Stomach (tissue), 4 donors: ENCODE data around the gene EID2B.

Experiments used
- EP300 ChIP-seq: sonication (generic); formaldehyde crosslinking; IDR thresholded peaks from one replicate; pipeline ENCODE4 v1.6.1; 2017; ENCODE audit warnings: antibody characterized with exemption
- POLR2A ChIP-seq, 4 donors: fragments of 450-650 bp; IDR thresholded peaks; one replicate each; pipeline ENCODE4 v1.6.1; 2016; ENCODE audit warnings: antibody characterized with exemption in 4 of 4, control low read depth in 2 of 4, mild to moderate bottlenecking in 1 of 4, moderate library complexity in 1 of 4
- POLR2AphosphoS5 ChIP-seq, 3 donors: sonication (generic); formaldehyde crosslinking; IDR thresholded peaks; one replicate each; pipeline ENCODE4 v1.6.1; 2016; ENCODE audit warnings: antibody characterized with exemption in 3 of 3
- TF ChIP-seq, protein P1 (sequence below), 7 experiments: fragments of 450-650 bp in 4 of 7; fragments of 200-600 bp in 3 of 7; sonication (generic) in 3 of 7; IDR thresholded peaks; one replicate each; pipeline ENCODE4 v1.5.1; 2016 to 2019; ENCODE audit warnings: antibody characterized with exemption in 7 of 7, control low read depth in 2 of 7, mild to moderate bottlenecking in 1 of 7

DNA sequence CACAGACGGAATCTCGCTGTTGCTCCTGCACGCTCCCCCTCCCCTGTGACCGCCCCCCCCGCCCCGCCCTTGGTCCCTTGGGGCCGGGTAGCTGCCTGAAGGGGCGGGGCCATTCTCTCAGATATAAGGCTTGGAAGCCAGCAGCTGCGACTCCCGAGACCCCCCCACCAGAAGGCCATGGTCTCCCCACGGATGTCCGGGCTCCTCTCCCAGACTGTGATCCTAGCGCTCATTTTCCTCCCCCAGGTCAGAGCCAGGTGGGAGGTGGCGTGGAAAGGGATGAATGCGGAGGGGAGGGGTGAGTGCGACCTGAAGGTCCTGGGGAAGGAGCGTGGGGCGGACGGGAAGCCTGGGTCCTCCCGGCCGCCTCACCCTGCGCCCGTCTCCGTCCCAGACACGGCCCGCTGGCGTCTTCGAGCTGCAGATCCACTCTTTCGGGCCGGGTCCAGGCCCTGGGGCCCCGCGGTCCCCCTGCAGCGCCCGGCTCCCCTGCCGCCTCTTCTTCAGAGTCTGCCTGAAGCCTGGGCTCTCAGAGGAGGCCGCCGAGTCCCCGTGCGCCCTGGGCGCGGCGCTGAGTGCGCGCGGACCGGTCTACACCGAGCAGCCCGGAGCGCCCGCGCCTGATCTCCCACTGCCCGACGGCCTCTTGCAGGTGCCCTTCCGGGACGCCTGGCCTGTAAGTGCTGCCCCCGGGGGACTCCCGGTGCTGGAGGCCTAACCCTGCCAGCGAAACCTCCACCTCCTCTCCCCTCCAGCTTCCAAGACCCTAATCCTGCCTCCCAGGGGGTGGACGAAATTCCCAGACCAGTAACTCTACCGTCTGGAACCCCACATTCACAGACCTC lies 33.6 kb downstream of the EID2B start, which contains the start of gene DLL3:
- TF ChIP-seq, protein P1, sequence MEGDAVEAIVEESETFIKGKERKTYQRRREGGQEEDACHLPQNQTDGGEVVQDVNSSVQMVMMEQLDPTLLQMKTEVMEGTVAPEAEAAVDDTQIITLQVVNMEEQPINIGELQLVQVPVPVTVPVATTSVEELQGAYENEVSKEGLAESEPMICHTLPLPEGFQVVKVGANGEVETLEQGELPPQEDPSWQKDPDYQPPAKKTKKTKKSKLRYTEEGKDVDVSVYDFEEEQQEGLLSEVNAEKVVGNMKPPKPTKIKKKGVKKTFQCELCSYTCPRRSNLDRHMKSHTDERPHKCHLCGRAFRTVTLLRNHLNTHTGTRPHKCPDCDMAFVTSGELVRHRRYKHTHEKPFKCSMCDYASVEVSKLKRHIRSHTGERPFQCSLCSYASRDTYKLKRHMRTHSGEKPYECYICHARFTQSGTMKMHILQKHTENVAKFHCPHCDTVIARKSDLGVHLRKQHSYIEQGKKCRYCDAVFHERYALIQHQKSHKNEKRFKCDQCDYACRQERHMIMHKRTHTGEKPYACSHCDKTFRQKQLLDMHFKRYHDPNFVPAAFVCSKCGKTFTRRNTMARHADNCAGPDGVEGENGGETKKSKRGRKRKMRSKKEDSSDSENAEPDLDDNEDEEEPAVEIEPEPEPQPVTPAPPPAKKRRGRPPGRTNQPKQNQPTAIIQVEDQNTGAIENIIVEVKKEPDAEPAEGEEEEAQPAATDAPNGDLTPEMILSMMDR (IDR thresholded peaks at IDR 0.05) = no peak
- TF ChIP-seq POLR2A (IDR thresholded peaks at IDR 0.05) = no peak
- TF ChIP-seq POLR2AphosphoS5 (IDR thresholded peaks at IDR 0.05) = no peak
- TF ChIP-seq EP300 = no peak
